GM18505 (cell line): Measurements from ENCODE around the gene FAM174C.

Experiments
- ATAC-seq: cut with Tn5 transposase; IDR thresholded peaks from one replicate; pipeline ENCODE4 v1.9.1; 2021; ENCODE audit not compliant: unreplicated experiment
- POLR2A ChIP-seq: IDR thresholded peaks from 4 replicates; pipeline ENCODE4 v1.6.1; 2011; ENCODE audit warnings: borderline replicate concordance; ENCODE audit not compliant: insufficient read depth, insufficient read length; ENCODE audit errors: extremely low read depth

The FAM174C gene

DNA sequence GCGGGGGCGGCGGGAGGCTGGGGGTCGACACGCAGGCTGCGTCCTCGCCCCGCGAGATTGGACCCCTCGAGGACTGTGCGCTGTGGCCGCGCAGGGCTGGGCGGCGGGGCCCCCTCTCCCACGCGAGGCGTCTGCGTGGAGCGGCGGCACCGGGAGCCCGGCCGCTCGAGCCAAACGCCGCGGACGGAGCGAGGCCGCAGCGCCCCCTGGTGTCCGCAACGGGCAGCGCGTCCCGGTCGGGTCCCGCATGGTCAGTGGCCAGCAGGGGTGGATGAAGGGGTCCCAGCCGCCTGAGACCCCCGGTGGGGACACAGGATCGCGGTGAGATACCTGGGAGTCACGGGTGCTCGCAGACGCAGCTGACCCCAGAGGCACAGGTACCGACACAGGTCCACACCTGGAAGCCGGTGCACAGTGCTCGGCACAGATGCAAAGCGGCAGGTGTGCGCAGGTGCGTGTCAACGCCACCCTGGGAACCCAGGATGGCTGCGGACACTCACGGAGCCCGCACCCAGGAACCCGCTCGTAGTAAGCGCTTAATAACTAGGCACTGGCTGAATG is 8.3 kb upstream of the FAM174C start:
- no peak for TF ChIP-seq POLR2A
- peak; percentile 18 for ATAC-seq

DNA sequence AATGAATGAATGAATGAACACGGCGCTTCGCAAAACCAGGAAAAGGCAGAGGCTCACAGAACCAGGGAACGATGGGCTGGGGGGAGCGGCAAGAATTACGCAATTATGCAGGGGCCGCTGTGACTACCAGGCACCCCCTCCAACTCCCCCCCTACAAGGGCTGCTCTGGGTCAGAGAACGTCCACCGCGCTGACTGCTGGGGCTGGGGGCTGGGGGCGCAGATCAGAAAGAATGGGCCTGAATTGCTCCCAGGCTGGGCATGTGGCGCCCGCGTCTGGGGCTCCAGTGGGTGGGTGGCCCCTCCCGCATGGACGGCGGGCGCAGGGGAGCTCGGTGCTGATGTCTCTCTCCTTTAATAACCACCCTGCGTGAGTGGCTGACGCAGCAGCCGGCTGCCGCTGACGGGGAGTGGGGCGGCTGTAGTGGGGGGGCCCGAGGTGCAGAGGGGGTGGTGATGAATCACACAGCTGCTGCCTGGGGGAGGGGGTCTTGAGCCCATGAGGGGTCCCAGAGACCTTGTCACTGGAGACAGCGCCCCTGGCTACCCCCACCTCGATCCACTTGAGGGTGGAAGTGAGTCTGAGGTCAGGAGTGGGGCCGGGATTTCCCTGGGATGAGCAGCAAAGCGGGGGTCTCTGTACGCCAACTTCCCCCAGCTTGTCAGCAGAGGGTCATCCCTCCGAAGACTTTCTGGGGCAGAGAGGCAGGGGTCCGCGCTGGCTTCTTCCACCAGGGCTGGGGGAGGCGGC is 7.7 kb upstream of the FAM174C start:
- TF ChIP-seq POLR2A, result no peak
- ATAC-seq, result no peak

DNA sequence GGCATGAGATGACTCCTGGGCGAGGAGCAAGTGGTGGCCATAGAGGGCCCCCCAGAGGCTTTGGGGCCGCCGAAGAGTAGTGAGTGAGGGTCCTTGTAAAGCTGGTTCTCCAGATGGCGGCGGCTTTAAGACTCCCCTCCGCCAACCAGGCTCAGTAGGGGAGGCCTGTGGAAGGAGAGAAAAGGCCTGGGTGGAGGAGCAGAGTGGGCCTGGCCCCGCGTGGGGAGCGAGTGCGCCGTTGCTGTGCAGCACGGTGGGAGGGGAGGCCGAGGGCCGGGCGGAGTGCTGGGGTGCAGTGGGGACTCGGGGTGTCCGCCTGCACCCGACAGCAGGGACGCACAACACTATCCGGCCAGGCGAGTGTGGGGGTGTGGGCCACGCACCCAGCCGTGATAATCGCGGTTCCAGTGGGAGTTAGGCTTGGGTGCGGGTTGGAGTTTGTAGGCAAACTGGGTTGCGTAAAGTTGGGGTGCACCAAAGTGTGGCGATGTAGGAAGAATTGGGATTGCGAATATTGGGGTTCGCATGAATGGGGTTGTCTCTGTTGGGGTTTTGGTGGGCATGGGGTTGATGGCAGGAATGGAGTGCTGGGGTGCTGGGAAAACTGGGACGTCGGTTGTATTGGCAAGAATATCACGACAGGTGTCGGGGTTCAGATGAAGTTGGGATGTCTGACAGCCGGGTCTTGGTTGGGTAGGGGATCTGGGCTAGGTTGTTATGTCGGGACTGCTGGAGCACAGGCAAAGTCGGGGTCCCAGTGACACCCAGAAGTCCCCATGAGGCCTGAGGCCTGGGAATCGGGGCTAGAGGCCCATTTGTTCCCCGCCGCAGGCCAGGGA is 6.9 kb upstream of the FAM174C start:
- TF ChIP-seq POLR2A, result no peak
- no peak for ATAC-seq

DNA sequence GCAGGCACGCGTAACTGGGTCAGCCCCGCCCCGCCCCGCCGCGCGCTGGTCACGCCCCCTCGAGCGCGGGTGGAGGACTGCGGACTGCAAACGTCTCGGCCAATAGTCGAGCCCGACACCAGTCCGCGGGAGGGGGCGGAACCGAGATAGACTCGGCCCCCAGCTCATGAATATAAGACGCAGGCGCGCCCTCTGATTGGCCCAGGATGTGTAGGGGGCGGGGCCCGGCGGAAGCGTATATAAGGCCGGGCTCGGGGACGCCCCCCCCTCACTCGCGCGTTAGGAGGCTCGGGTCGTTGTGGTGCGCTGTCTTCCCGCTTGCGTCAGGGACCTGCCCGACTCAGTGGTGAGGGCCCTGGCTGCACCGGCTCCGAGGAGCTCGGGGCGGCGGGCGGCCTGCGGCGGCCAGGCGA is 6.3 kb upstream of the FAM174C start, which contains the start of gene CIRBP:
TSS of gene CIRBP (plus strand) at position 268 of the 413 bp plus-strand sequence. CDS start 1,602 bp downstream, outside the sequence.
- ATAC-seq, result peak; percentile 48
- peak; percentile 100 for TF ChIP-seq POLR2A

DNA sequence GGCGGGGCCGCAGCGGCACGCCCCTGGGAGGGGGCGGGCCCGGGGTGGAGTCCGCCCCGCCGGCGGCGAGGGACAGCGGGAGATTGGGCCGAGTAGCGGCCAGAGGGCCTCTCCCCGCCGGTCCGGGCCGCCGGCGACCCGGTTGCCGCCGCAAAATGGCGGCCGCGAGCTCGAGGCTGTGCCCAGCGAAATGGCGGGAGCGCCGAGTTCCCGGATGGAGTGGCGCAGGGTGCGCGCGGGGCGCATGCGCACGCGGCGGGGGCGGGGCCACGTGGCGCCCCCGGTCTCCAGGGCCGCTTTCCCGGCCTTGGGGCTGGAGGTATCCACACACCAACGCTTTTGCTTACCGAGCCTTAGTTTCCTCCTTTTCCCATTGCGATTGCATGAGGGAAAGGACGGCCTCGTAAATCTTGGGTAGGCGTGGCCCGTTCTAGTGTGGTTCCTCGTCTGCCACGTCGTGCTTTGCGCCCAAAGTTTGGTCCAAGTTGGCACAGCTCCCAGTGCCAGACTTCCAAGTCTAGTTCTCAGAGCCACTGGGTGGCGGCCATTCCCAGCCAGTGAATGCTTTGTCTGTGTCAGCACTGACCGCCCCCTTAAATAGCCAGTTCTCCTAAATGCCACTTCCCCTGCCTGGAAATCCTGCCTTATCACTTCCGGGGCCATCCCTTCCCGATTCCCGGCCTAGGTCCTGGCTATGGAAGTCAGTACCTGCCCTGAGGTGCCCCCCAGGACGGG is 5.7 kb upstream of the FAM174C start:
- TF ChIP-seq POLR2A, result peak; percentile 59
- peak; percentile 24 for ATAC-seq

DNA sequence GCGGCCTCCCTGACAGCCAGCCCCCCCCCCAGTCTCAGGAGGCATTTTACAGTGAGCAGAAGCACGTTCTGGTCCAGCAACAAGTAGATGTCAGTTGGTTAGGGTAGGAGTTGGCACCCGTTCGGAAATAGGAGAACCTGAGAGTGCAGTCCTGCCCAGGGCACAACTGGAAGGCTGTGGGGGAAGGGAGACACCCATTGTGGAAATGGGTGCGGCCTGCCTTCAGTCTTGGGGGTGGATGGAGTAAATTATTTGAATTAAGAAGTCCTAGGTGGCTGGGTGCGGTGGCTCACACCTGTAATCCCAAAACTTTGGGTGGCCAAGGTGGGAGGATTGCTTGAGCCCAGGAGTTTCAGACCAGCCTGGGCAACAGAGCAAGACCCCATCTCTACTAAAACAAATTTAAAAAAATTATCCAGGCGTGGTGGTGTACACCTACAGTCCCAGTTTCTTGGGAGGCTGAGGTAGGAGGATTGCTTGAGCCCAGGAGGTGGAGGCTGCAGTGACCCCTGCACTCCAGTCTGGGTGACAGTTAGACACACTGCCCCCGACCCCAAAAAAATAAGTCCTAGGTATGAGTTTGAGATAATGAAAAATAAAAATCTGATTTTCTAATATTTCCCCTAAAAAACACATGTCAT is 5.0 kb upstream of the FAM174C start:
- no peak for ATAC-seq
- no peak for TF ChIP-seq POLR2A

DNA sequence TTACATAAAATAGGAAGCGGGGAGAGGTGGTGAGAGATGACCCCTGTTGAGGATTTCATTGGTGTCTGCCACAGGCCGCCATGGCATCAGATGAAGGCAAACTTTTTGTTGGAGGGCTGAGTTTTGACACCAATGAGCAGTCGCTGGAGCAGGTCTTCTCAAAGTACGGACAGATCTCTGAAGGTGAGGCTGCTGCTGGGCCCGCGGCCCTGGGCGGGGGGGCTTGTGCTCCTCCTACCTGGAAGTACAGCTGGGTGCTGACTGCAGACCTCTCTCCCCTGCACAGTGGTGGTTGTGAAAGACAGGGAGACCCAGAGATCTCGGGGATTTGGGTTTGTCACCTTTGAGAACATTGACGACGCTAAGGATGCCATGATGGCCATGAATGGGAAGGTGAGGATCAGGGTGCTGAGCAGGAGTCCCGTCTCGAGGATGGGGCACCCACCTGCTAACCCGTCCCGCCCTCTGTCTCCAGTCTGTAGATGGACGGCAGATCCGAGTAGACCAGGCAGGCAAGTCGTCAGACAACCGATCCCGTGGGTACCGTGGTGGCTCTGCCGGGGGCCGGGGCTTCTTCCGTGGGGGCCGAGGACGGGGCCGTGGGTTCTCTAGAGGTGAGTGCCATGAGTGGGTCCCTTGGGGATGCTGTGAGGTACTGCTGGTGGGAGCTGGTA is 4.3 kb upstream of the FAM174C start:
- no peak for ATAC-seq
- peak; percentile 50 for TF ChIP-seq POLR2A

DNA sequence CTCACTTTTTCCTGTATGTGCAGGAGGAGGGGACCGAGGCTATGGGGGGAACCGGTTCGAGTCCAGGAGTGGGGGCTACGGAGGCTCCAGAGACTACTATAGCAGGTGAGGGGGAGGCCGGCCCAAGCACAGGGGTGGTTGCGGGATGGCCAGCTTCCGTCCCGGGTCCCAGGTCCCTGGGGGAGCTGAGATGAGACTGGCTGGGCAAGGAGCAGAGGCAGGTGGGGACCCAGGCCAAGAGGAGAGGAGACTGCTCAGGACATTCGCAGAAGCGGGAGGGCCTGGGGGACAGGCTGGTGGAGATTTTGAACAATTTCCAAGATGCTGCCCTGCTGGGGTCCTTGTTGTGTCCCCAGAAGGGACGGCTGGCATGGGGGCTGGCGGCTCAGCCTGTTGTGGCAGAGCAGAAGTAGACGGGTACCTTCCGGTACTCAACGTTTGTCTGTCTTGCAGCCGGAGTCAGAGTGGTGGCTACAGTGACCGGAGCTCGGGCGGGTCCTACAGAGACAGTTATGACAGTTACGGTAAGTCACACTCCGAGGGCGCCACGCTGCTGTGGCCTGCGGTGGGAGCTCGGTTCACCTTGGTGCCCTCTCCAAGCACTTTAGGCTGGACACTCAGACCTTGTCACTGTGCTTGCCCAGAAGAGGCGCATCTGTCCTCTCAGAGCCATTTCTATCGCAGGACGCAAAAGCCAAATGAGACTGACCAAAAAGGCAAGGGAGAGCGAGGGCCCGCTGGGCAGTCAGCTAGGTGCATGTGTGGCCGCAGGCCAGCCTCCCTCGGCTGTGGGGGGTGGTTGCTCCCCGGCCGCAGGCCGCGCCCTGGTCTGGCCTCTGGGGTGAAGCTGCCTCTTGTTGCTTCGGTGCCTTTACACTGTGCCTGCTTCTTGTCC is 3.6 kb upstream of the FAM174C start:
- TF ChIP-seq POLR2A, result no peak
- no peak for ATAC-seq

DNA sequence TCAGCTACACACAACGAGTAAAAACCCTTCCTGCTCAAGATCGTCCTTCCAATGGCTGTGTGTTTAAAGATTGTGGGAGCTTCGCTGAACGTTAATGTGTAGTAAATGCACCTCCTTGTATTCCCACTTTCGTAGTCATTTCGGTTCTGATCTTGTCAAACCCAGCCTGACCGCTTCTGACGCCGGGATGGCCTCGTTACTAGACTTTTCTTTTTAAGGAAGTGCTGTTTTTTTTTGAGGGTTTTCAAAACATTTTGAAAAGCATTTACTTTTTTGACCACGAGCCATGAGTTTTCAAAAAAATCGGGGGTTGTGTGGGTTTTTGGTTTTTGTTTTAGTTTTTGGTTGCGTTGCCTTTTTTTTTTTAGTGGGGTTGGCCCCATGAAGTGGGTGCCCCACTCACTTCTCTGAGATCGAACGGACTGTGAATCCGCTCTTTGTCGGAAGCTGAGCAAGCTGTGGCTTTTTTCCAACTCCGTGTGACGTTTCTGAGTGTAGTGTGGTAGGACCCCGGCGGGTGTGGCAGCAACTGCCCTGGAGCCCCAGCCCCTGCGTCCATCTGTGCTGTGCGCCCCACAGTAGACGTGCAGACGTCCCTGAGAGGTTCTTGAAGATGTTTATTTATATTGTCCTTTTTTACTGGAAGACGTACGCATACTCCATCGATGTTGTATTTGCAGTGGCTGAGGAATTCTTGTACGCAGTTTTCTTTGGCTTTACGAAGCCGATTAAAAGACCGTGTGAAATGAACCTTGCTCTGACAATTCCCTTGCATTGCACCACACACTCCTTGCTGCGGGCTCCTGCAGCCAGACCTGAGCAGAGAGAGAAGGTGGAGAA is 2.7 kb upstream of the FAM174C start:
- ATAC-seq, result no peak
- no peak for TF ChIP-seq POLR2A

DNA sequence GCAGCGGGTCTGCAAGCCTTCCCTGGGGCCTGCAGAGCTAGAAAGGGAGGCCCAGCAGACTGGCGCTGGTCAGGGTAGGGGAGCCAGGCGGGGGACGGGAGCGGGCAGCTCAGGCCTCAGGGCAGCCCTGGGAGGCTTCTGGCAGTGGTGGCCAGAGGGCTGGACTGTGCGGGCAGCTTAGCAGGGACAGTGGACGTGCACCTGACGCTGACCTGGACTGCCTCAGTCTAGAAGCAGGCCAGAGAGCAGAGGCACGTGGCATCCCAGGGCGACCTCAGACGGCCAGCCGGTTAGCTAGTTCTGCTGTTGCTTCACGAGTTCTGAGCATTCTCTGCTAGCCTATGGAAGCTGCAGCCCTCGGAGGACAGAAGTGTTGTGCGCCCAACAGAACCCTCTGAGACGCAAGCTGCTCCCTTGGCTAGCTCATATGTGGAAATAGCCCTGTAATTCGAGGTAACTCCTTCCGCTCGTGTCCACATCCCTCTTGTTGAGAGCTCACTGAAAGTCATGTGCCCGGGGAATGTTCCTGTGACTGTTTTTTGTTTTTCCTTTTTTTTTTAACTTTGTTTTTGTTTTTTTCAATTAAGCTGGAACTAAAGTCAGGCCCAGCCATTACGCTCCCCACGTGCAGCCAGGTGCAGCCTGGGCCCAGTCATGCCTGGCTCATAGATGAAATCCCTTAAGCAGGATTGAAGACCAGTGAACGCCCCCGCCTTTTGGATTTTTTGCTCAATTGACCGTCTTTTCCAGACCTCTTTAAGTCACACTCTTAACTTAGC is 1.9 kb upstream of the FAM174C start:
- TF ChIP-seq POLR2A, result peak; percentile 43
- no peak for ATAC-seq

DNA sequence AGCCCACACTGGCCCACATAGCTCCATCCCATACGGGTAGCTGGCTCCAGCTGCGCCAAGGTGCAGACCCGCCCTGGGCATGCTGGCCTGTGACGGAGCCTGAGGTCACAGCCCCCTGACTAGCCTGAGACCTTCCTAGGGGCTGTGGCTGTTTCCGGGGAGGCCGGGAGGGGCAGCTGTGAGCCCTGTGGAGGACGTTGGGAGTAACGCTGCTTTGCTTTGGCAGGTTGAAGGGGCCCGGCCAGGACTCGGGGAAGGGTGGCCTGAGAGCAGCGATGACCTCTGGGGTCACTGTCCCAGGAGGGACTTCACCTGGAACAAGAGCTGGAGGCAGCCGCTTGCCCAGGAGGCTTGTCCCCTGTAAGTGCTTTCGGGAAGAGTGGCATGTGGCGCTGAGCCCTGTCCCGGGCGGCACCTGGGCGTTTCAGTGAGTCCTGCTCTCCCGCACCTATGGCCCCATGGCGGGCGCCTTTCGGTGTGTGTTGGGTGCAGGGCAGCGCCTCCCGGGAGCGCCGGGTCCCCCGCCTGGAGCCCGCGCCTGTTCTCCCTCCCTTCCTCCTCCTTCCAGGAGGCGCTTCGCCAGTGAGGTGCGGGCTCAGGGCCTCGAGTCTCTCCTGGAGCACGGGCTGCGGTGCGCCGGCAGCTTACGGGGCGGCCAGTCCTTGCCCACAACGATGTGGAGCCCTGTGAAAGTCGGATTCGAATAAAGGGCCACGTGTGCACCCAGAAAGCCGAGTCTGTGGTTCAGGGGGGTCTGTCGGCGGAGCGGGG is 1.1 kb upstream of the FAM174C start:
- no peak for ATAC-seq
- peak; percentile 13 for TF ChIP-seq POLR2A
